ENCODE results near the gene TRMT44.

DNA sequence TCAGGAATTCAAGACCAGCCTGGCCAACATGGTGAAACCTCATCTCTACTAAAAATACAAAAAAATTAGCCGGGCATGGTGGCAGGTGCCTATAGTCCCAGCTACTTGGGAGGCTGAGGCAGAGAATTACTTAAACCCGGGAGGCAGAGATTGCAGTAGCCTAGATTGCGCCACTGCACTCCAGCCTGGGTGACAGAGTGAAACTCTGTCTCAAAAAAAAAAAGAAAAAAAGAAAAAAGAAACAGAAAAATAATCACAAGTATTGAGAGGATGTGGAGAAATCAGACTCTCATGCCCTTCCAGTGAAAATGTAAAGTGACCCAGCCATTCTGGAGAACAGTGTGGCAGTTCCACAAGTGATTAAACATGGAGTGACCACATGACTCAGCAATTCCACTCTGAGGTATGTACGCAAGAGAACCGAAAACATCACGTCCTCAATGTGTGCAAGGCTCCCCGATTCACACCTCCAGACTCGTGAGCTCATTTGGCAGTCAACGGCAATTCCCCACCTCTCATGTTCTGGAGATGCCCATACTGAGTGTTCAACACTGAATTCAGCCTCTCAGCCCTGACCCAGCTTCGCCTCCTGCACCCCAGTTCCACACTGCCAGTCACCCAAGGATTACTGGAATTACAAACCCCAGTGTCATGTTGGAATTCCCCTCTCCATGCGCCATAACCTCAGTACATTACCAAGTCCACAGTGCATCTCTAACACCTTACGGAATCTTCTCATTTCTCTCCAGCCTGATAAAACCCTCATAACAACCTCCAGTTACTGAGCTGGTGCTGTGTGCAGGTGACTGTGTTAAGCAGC lies 21.1 kb upstream of the TRMT44 start:
- no peak for TF ChIP-seq POLR2AphosphoS5 (IDR thresholded peaks at IDR 0.05)
- TF ChIP-seq, protein P1, sequence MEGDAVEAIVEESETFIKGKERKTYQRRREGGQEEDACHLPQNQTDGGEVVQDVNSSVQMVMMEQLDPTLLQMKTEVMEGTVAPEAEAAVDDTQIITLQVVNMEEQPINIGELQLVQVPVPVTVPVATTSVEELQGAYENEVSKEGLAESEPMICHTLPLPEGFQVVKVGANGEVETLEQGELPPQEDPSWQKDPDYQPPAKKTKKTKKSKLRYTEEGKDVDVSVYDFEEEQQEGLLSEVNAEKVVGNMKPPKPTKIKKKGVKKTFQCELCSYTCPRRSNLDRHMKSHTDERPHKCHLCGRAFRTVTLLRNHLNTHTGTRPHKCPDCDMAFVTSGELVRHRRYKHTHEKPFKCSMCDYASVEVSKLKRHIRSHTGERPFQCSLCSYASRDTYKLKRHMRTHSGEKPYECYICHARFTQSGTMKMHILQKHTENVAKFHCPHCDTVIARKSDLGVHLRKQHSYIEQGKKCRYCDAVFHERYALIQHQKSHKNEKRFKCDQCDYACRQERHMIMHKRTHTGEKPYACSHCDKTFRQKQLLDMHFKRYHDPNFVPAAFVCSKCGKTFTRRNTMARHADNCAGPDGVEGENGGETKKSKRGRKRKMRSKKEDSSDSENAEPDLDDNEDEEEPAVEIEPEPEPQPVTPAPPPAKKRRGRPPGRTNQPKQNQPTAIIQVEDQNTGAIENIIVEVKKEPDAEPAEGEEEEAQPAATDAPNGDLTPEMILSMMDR (IDR thresholded peaks at IDR 0.05): no peak
